ENCODE results near the gene DUSP22. TPM values are rescaled to one million over a fixed set of nuclear protein-coding genes. Genes with fewer than 3 reads are reported as not detected.
"Not testable (repeated sequence)": the region's sequence is repeated elsewhere in the genome, so short reads cannot be mapped to it uniquely, and the experiment has no call there.

The DUSP22 gene
- total RNA-seq, 2 donors from 2014 or later = 20.5 to 24.5 TPM

GRCh38 chr6:373031-373430, 80.7 kb downstream of the DUSP22 start:
- intact Hi-C loops (cut with DNase I) = no loop called here
- Histone ChIP-seq H3K27ac (no peak overlapping the region), H3K4me3 (no peak overlapping the region), H3K9ac (ENCODE audit: low read depth in 2 of 2, low read length in 2 of 2) (no peak overlapping the region), H3K36me3 (no peaks in the 10 kb centered on the region), H3K4me1 (no peaks in the 10 kb centered on the region), H3K27me3 (no peaks in the 10 kb centered on the region), H3K9me3 (no peaks in the 10 kb centered on the region)
- no peak for TF ChIP-seq CTCF (IDR thresholded peaks at IDR 0.05)
- no peak for DNase-seq

GRCh38 chr6:373773-374724, 81.8 kb downstream of the DUSP22 start:
- no peak for DNase-seq
- TF ChIP-seq CTCF (IDR thresholded peaks at IDR 0.05) = no peak
- no peak overlapping the region for H3K4me3 ChIP-seq

GRCh38 chr6:374956-375355, 82.7 kb downstream of the DUSP22 start:
- DNase-seq = no peak
- intact Hi-C loops (cut with DNase I) = no loop called here
- no peak for TF ChIP-seq CTCF (IDR thresholded peaks at IDR 0.05)
- H3K9ac ChIP-seq (ENCODE audit: low read depth in 2 of 2, low read length in 2 of 2) = no peak overlapping the region
- H3K4me1 ChIP-seq = no peaks in the 10 kb centered on the region
- H3K36me3 ChIP-seq = no peaks in the 10 kb centered on the region
- no peaks in the 10 kb centered on the region for H3K27me3 ChIP-seq
- H3K9me3 ChIP-seq = no peaks in the 10 kb centered on the region
- no peak overlapping the region for H3K4me3 ChIP-seq
- no peak overlapping the region for H3K27ac ChIP-seq

More at GRCh38 chr6:373773-374724, 81.8 kb downstream of the DUSP22 start:
- Histone ChIP-seq H3K27ac (no peak overlapping the region), H3K27me3 (no peaks in the 10 kb centered on the region), H3K9me3 (no peaks in the 10 kb centered on the region), H3K4me1 (no peaks in the 10 kb centered on the region), H3K9ac (ENCODE audit: low read depth in 2 of 2, low read length in 2 of 2) (no peak overlapping the region), H3K36me3 (no peaks in the 10 kb centered on the region)
- intact Hi-C loops (cut with DNase I) = no loop called here

- Histone ChIP-seq H3K4me1 (no peaks in the 10 kb centered on the region), H3K36me3 (no peaks in the 10 kb centered on the region), H3K9ac (ENCODE audit: low read depth in 2 of 2, low read length in 2 of 2) (no peak overlapping the region), H3K9me3 (no peaks in the 10 kb centered on the region), H3K27me3 (no peaks in the 10 kb centered on the region), H3K27ac (no peak overlapping the region), H3K4me3 (no peak overlapping the region)
- DNase-seq = no peak
- TF ChIP-seq CTCF (IDR thresholded peaks at IDR 0.05) = no peak
- intact Hi-C loops (cut with DNase I) = no loop called here
Observed at GRCh38 chr6:376827-377640, 84.7 kb downstream of the DUSP22 start.

GRCh38 chr6:377641-378020, 85.3 kb downstream of the DUSP22 start:
- H3K27me3 ChIP-seq; H3K9ac ChIP-seq (ENCODE audit: low read depth in 2 of 2, low read length in 2 of 2); H3K27ac ChIP-seq; intact Hi-C loops (cut with DNase I); H3K36me3 ChIP-seq; H3K4me3 ChIP-seq; DNase-seq; H3K9me3 ChIP-seq; H3K4me1 ChIP-seq: not testable (repeated sequence)

Data from colonic mucosa (tissue), 4 donors.